DND-41 (cell line): ENCODE results near the gene LRRC30.

Experiments
- ATAC-seq: fragments of 200-7000 bp; cut with Tn5 transposase; 3 replicates; pipeline ENCODE4 v1.9.1; 2021; ENCODE audit warnings: low read depth; ENCODE audit not compliant: insufficient read depth
- DNase-seq: peaks from one replicate; pipeline ENCODE4 v3.0.0-alpha.2; 2020
- H2AFZ ChIP-seq: 2 replicates; pipeline ENCODE4 v1.6.0; 2012; ENCODE audit warnings: low read depth, low read length
- H3K27ac ChIP-seq: 2 replicates; pipeline ENCODE4 v1.5.1; 2012; ENCODE audit warnings: low read length, inconsistent platforms
- H3K27me3 ChIP-seq: fragments of 200-600 bp; sonication (generic); 2 replicates; pipeline ENCODE4 v1.6.0; 2012; ENCODE audit warnings: low read length, mild to moderate bottlenecking, inconsistent platforms; ENCODE audit not compliant: insufficient read depth, poor library complexity
- H3K36me3 ChIP-seq: 2 replicates; pipeline ENCODE4 v1.5.1; 2012; ENCODE audit warnings: low read length, inconsistent platforms; ENCODE audit not compliant: insufficient read depth
- H3K4me1 ChIP-seq: 2 replicates; pipeline ENCODE4 v1.5.1; 2012; ENCODE audit warnings: mild to moderate bottlenecking, low read length; ENCODE audit not compliant: insufficient read depth
- H3K4me2 ChIP-seq: 2 replicates; pipeline ENCODE4 v1.6.0; 2012; ENCODE audit warnings: mild to moderate bottlenecking, moderate library complexity, low read length, inconsistent platforms; ENCODE audit not compliant: insufficient read depth
- H3K4me3 ChIP-seq, 2 experiments: fragments of 200-600 bp in 1 of 2; shearing (Covaris generic) in 1 of 2; 2 replicates each; pipeline ENCODE4 v1.5.1; 2012 to 2016; ENCODE audit warnings: inconsistent platforms in 2 of 2, low read length in 2 of 2, mild to moderate bottlenecking in 2 of 2, low read depth in 1 of 2, moderate library complexity in 1 of 2
- H3K79me2 ChIP-seq: 2 replicates; pipeline ENCODE4 v1.6.0; 2012; ENCODE audit warnings: low read length, inconsistent platforms; ENCODE audit not compliant: insufficient read depth
- H3K9ac ChIP-seq: 2 replicates; pipeline ENCODE4 v1.6.0; 2012; ENCODE audit warnings: low read depth, mild to moderate bottlenecking, inconsistent platforms, low read length, moderate library complexity
- H3K9me3 ChIP-seq: 2 replicates; pipeline ENCODE4 v1.5.1; 2012; ENCODE audit warnings: low read length, moderate library complexity, mild to moderate bottlenecking, inconsistent platforms; ENCODE audit not compliant: insufficient read depth, severe bottlenecking
- H4K20me1 ChIP-seq: 2 replicates; pipeline ENCODE4 v1.6.0; 2012; ENCODE audit warnings: low read length; ENCODE audit not compliant: insufficient read depth
- EZH2 ChIP-seq: IDR thresholded peaks from 3 replicates; pipeline ENCODE4 v1.6.1; 2012; ENCODE audit warnings: borderline replicate concordance, low read depth, mild to moderate bottlenecking, moderate library complexity, low read length, inconsistent platforms; ENCODE audit not compliant: severe bottlenecking
- TF ChIP-seq, protein P1 (sequence below): IDR thresholded peaks from 2 replicates; pipeline ENCODE4 v1.5.1; 2012; ENCODE audit warnings: borderline replicate concordance, low read length, moderate library complexity, mild to moderate bottlenecking; ENCODE audit not compliant: poor library complexity, severe bottlenecking; ENCODE audit errors: extremely low read depth

The LRRC30 gene

DNA sequence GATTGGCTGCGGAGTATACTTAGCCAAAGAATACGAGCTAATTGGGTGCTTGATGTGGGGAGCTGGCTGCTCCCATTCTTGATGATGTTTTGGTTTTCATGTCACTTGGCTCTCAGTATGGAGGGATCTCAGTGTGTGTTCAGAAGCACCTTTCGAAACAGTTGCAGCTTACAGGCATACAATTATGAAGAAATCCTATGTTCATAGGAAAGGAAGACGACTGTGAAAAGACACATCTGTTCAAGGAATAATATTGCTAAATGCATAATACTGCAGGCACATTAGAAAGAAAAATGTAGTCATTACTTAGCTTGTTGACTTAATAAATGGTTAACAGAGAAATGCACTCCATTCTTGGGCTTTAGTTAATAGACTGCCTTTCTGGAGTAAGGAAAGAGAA lies 4.1 kb downstream of the LRRC30 start:
- H3K79me2 ChIP-seq: no peaks in the 10 kb centered on the region
- no peak overlapping the region for H3K4me3 ChIP-seq
- no peak overlapping the region for H3K9ac ChIP-seq
- DNase-seq: no peak
- no peak overlapping the region for H3K4me2 ChIP-seq
- no peak for TF ChIP-seq EZH2
- TF ChIP-seq, protein P1, sequence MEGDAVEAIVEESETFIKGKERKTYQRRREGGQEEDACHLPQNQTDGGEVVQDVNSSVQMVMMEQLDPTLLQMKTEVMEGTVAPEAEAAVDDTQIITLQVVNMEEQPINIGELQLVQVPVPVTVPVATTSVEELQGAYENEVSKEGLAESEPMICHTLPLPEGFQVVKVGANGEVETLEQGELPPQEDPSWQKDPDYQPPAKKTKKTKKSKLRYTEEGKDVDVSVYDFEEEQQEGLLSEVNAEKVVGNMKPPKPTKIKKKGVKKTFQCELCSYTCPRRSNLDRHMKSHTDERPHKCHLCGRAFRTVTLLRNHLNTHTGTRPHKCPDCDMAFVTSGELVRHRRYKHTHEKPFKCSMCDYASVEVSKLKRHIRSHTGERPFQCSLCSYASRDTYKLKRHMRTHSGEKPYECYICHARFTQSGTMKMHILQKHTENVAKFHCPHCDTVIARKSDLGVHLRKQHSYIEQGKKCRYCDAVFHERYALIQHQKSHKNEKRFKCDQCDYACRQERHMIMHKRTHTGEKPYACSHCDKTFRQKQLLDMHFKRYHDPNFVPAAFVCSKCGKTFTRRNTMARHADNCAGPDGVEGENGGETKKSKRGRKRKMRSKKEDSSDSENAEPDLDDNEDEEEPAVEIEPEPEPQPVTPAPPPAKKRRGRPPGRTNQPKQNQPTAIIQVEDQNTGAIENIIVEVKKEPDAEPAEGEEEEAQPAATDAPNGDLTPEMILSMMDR: no peak
- H3K36me3 ChIP-seq: no peaks in the 10 kb centered on the region
- no peak for ATAC-seq
- no peak overlapping the region for H3K27ac ChIP-seq
- no peaks in the 10 kb centered on the region for H3K4me1 ChIP-seq
- H3K27me3 ChIP-seq: no peaks in the 10 kb centered on the region
- no peaks in the 10 kb centered on the region for H3K9me3 ChIP-seq
- H4K20me1 ChIP-seq: no peaks in the 10 kb centered on the region
- no peak overlapping the region for H2AFZ ChIP-seq

GRCh38 chr18:7236072-7236471 lies 5.2 kb downstream of the LRRC30 start:
- Histone ChIP-seq H3K36me3 (no peaks in the 10 kb centered on the region), H3K27ac (no peak overlapping the region), H3K79me2 (no peaks in the 10 kb centered on the region), H3K9ac (no peak overlapping the region), H3K4me3 (no peak overlapping the region), H3K4me1 (no peaks in the 10 kb centered on the region), H3K9me3 (no peaks in the 10 kb centered on the region), H2AFZ (no peak overlapping the region), H3K4me2 (no peak overlapping the region), H3K27me3 (no peaks in the 10 kb centered on the region), H4K20me1 (no peaks in the 10 kb centered on the region)
- no peak for DNase-seq
- no peak for TF ChIP-seq EZH2
- TF ChIP-seq, protein P1: no peak
- no peak for ATAC-seq

DNA sequence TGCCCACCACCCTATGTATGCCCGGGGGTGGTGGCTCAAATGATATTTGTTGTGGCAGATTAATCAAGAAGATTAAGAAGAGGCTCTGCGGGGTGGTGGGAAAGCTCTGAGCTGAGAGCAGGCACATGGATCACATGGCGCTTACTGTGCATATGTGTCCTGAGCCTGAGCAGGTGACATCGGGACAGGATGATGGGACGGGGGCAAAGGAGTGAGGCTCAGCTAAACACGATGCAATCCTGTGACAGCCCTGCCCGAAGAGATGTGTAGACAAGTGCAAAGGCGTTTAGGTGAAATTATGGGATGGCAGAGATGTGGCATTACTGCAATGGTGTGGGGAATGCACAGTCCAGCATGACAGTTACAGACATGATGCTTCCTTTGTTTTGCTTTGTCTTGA lies 6.0 kb downstream of the LRRC30 start:
- Histone ChIP-seq H4K20me1 (no peaks in the 10 kb centered on the region), H3K9me3 (no peaks in the 10 kb centered on the region), H3K4me1 (no peaks in the 10 kb centered on the region), H2AFZ (no peak overlapping the region), H3K4me3 (no peak overlapping the region), H3K79me2 (no peaks in the 10 kb centered on the region), H3K27me3 (no peaks in the 10 kb centered on the region), H3K36me3 (no peaks in the 10 kb centered on the region), H3K9ac (no peak overlapping the region), H3K4me2 (no peak overlapping the region), H3K27ac (no peak overlapping the region)
- DNase-seq: no peak
- ATAC-seq: no peak
- TF ChIP-seq, protein P1: no peak
- TF ChIP-seq EZH2: no peak
